H9 (cell line): ENCODE results near the gene MGRN1. TPM values are rescaled to one million over a fixed set of nuclear protein-coding genes. Genes with fewer than 3 reads are reported as not detected.
A peak's percentile ranks its signal among the peaks of the same experiment; 100 is the strongest.

Experiments
- DNase-seq: peaks from one replicate; pipeline ENCODE4 v3.0.0-alpha.2; 2017
- H2AFZ ChIP-seq: one replicate; pipeline ENCODE4 v1.6.1; 2013; ENCODE audit warnings: mild to moderate bottlenecking, low read length, control low read depth, moderate library complexity
- H2AK5ac ChIP-seq: 2 replicates; pipeline ENCODE4 v1.6.1; 2013; ENCODE audit warnings: low read length, control low read depth, mixed read lengths; ENCODE audit not compliant: insufficient read length
- H2BK120ac ChIP-seq: one replicate; pipeline ENCODE4 v1.6.1; 2013; ENCODE audit warnings: low read depth, mild to moderate bottlenecking, low read length, control low read depth, inconsistent platforms; ENCODE audit not compliant: poor library complexity, severe bottlenecking
- H2BK12ac ChIP-seq: 2 replicates; pipeline ENCODE4 v1.6.1; 2013; ENCODE audit warnings: low read length, control low read depth, mixed read lengths, low read depth; ENCODE audit not compliant: insufficient read length
- H2BK15ac ChIP-seq: 2 replicates; pipeline ENCODE4 v1.6.1; 2013; ENCODE audit warnings: low read depth, low read length, control low read depth
- H2BK20ac ChIP-seq: one replicate; pipeline ENCODE4 v1.6.1; 2013; ENCODE audit warnings: low read depth, mild to moderate bottlenecking, low read length, control low read depth, inconsistent platforms; ENCODE audit not compliant: poor library complexity, severe bottlenecking
- H2BK5ac ChIP-seq: 2 replicates; pipeline ENCODE4 v1.6.1; 2013; ENCODE audit warnings: low read length, control low read depth, mixed read lengths; ENCODE audit not compliant: insufficient read length
- H3K14ac ChIP-seq: 2 replicates; pipeline ENCODE4 v1.6.1; 2013; ENCODE audit warnings: low read length, control low read depth; ENCODE audit not compliant: insufficient read depth
- H3K18ac ChIP-seq: 2 replicates; pipeline ENCODE4 v1.6.1; 2013; ENCODE audit warnings: low read depth, mild to moderate bottlenecking, mixed read lengths, low read length, control low read depth; ENCODE audit not compliant: insufficient read length
- H3K23ac ChIP-seq: 2 replicates; pipeline ENCODE4 v1.6.1; 2013; ENCODE audit warnings: low read length, control low read depth, mixed read lengths, low read depth; ENCODE audit not compliant: insufficient read length
- H3K23me2 ChIP-seq: 2 replicates; pipeline ENCODE4 v1.6.1; 2013; ENCODE audit warnings: low read depth, mild to moderate bottlenecking, mixed read lengths, low read length, control low read depth; ENCODE audit not compliant: insufficient read length, poor library complexity, severe bottlenecking
- H3K27ac ChIP-seq: 2 replicates; pipeline ENCODE4 v1.5.1; 2013; ENCODE audit warnings: low read length, control low read depth, mixed read lengths, low read depth; ENCODE audit not compliant: insufficient read length
- H3K27me3 ChIP-seq: 2 replicates; pipeline ENCODE4 v1.6.1; 2013; ENCODE audit warnings: low read length, control low read depth, inconsistent platforms; ENCODE audit not compliant: insufficient read depth
- H3K4ac ChIP-seq: 2 replicates; pipeline ENCODE4 v1.6.1; 2013; ENCODE audit warnings: low read depth, mild to moderate bottlenecking, control low read depth, inconsistent platforms, low read length, moderate library complexity
- H3K4me1 ChIP-seq: 2 replicates; pipeline ENCODE4 v1.6.1; 2013; ENCODE audit warnings: low read length, control low read depth, inconsistent platforms; ENCODE audit not compliant: insufficient read depth
- H3K4me2 ChIP-seq: 2 replicates; pipeline ENCODE4 v1.6.1; 2013; ENCODE audit warnings: low read length, control low read depth, mixed read lengths; ENCODE audit not compliant: insufficient read length, insufficient read depth
- H3K56ac ChIP-seq: 2 replicates; pipeline ENCODE4 v1.6.1; 2013; ENCODE audit warnings: low read depth, mild to moderate bottlenecking, mixed read lengths, low read length, control low read depth; ENCODE audit not compliant: insufficient read length
- H3K79me1 ChIP-seq: 2 replicates; pipeline ENCODE4 v1.6.1; 2013; ENCODE audit warnings: low read depth, mild to moderate bottlenecking, moderate library complexity, low read length, control low read depth, inconsistent platforms; ENCODE audit not compliant: insufficient read depth, poor library complexity, severe bottlenecking
- H3K79me2 ChIP-seq: 2 replicates; pipeline ENCODE4 v1.6.1; 2013; ENCODE audit warnings: low read length, control low read depth, inconsistent platforms; ENCODE audit not compliant: insufficient read depth
- H3K9ac ChIP-seq: 2 replicates; pipeline ENCODE4 v1.6.1; 2013; ENCODE audit warnings: low read length, control low read depth, mixed read lengths; ENCODE audit not compliant: insufficient read length; ENCODE audit errors: extremely low read depth
- H3K9me3 ChIP-seq: one replicate; pipeline ENCODE4 v1.6.1; 2013; ENCODE audit warnings: low read depth, low read length, inconsistent platforms; ENCODE audit not compliant: control insufficient read depth
- H3T11ph ChIP-seq: one replicate; pipeline ENCODE4 v1.6.1; 2013; ENCODE audit warnings: mild to moderate bottlenecking, low read length, control low read depth, inconsistent platforms
- H4K20me1 ChIP-seq: one replicate; pipeline ENCODE4 v1.6.1; 2013; ENCODE audit not compliant: control insufficient read depth, insufficient read length, insufficient read depth
- H4K5ac ChIP-seq: 2 replicates; pipeline ENCODE4 v1.6.1; 2013; ENCODE audit warnings: low read depth, mild to moderate bottlenecking, mixed read lengths, low read length, control low read depth; ENCODE audit not compliant: insufficient read length
- H4K8ac ChIP-seq: replicated peaks from 2 replicates; pipeline ENCODE4 v1.6.1; 2013; ENCODE audit warnings: low read length, control low read depth, mixed read lengths, low read depth; ENCODE audit not compliant: insufficient read length
- H4K91ac ChIP-seq: 2 replicates; pipeline ENCODE4 v1.6.1; 2013; ENCODE audit warnings: low read depth, mild to moderate bottlenecking, moderate library complexity, mixed read lengths, low read length, control low read depth; ENCODE audit not compliant: insufficient read length
- H3K27ac Mint-ChIP-seq, 3 experiments: 2 replicates in 2 of 3; 3 replicates in 1 of 3; pipeline ENCODE4 v1.8.0; 2020 to 2021; ENCODE audit warnings: mixed read lengths in 3 of 3, mild to moderate bottlenecking in 1 of 3, moderate library complexity in 1 of 3
- H3K27me3 Mint-ChIP-seq: 2 replicates; pipeline ENCODE4 v1.8.0; 2021; ENCODE audit warnings: low read depth, mild to moderate bottlenecking, moderate library complexity, mixed read lengths
- H3K36me3 Mint-ChIP-seq, 3 experiments: 2 replicates in 2 of 3; 3 replicates in 1 of 3; pipeline ENCODE4 v1.8.0; 2020 to 2021; ENCODE audit warnings: low read depth in 3 of 3, mixed read lengths in 3 of 3; ENCODE audit not compliant: insufficient read depth in 1 of 3
- H3K4me1 Mint-ChIP-seq, 2 experiments: 2 replicates each; pipeline ENCODE4 v1.8.0; 2020; ENCODE audit warnings: mixed read lengths in 2 of 2
- H3K4me3 Mint-ChIP-seq, 2 experiments: 2 replicates in 1 of 2; 3 replicates in 1 of 2; pipeline ENCODE4 v1.8.0; 2020 to 2021; ENCODE audit warnings: mild to moderate bottlenecking in 2 of 2, mixed read lengths in 2 of 2, moderate library complexity in 1 of 2
- H3K9me3 Mint-ChIP-seq, 2 experiments: 2 replicates in 1 of 2; 3 replicates in 1 of 2; pipeline ENCODE4 v1.8.0; 2020; ENCODE audit warnings: mild to moderate bottlenecking in 2 of 2, mixed read lengths in 2 of 2, moderate library complexity in 1 of 2
- WGBS: extraction: QIAGEN DNeasy Blood & Tissue Kit; methylation state at CpG from one replicate; pipeline ENCODE4 v1.1.7; 2013; ENCODE audit warnings: missing lambda C conversion rate, low lambda C conversion rate, mixed read lengths; ENCODE audit not compliant: insufficient read length; ENCODE audit errors: extremely low coverage; 5-methylcytosine and 5-hydroxymethylcytosine counted together
- total RNA-seq: library from RNA; stranded (reverse); gene quantifications from 2 replicates; pipeline ENCODE4 v1.2.1, GENCODE V29; 2021
- TF ChIP-seq, protein P1 (sequence below): fragments of 200-600 bp; sonication (generic); conservative IDR thresholded peaks from 3 replicates; pipeline ENCODE4 v1.8.0; 2021; ENCODE audit warnings: antibody characterized with exemption, mild to moderate bottlenecking

Gene MGRN1
- total RNA-seq, 1 experiment from 2014 or later = 91.6 TPM

DNA sequence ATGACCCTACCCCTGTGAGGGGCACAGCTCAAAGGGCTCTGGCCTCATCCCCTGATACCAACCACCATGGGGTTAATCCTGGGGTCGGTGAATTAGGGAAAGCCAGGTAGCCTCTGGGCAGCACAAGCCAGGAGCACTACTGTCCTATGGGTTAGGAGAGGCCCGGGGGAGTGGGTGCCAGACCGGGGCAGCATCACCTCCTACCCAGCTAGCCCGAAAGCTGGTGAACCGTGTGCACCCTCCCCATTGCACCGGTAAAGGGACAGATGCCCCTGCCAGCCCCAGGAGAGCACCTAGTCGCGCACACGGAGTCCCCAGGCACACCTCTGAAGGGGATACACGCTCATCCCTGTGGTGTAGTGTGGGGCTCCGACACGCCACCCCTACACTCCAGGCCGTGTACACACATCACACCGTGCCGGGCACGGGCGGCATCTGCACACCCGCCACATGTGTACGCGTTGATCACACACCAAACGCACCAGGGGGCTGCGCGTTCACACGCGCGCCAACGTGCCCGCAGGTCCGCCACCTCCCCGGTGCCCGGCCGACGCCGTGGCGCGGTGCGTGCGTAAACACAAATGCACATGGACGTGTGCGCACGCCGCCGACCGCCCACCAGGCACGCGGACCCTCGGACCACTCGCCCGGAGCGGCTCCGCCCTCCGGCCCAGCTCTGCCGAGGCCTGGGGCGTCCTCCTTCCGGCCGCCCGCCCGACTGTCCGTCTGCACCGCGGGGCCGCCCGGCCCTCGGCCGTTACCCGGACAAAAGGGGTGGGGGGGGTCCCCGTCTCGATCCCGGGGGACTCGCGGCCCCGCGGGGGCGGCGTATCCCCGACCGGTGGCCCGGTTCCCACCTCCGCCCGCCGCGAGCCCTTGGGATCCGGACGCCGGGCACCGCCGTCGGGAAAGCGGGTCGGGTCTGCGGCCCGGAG is 10.7 kb upstream of the MGRN1 start:
- DNase-seq = peak; percentile 34
- no peak overlapping the region for H3K27ac ChIP-seq

More for the DNA sequence above, 10.7 kb upstream of the MGRN1 start:
- Histone ChIP-seq H4K91ac (no peak overlapping the region), H2BK20ac (no peak overlapping the region), H4K8ac (no peak overlapping the region), H4K5ac (peak overlapping the region; percentile 13), H2BK120ac (no peak overlapping the region), H2AK5ac (no peak overlapping the region), H3K9me3 (no peaks in the 10 kb centered on the region), H3K9ac (peak overlapping the region; percentile 75), H3K18ac (peak overlapping the region; percentile 78), H3K4me2 (peak overlapping the region; percentile 89), H3K4ac (no peak overlapping the region), H2BK15ac (no peak overlapping the region), H3T11ph (no peak overlapping the region), H3K79me2 (peaks cover 20% of the 10 kb centered on the region; the same call in 1 of the 2 replicates), H2BK5ac (no peak overlapping the region), H3K14ac (peak overlapping the region; percentile 95), H3K56ac (no peak overlapping the region), H3K27me3 (no peaks in the 10 kb centered on the region), H3K79me1 (peaks cover 7% of the 10 kb centered on the region), H2BK12ac (no peak overlapping the region), H3K23ac (no peak overlapping the region), H3K23me2 (peaks cover 12% of the 10 kb centered on the region), H3K4me1 (no peaks in the 10 kb centered on the region), H4K20me1 (no peaks in the 10 kb centered on the region), H2AFZ (no peak overlapping the region)
- Mint-ChIP-seq H3K4me3 (peak overlapping the region; percentile 80 to 84), H3K4me1 (peaks cover 29 to 40% of the 10 kb centered on the region in 2 experiments), H3K27me3 (peaks cover 1% of the 10 kb centered on the region; the same call in 1 of the 2 replicates), H3K9me3 (no peaks in the 10 kb centered on the region), H3K36me3 (peaks cover 0 to 2% (median 0%) of the 10 kb centered on the region in 3 experiments; a peak in 2 of 7 replicates), H3K27ac (peak overlapping the region in 2 of 3 experiments; percentile 53 to 63; a peak in 2 of 7 replicates)
- WGBS = no CpG with 5 or more reads among the region's 92 CpGs
- TF ChIP-seq, protein P1, sequence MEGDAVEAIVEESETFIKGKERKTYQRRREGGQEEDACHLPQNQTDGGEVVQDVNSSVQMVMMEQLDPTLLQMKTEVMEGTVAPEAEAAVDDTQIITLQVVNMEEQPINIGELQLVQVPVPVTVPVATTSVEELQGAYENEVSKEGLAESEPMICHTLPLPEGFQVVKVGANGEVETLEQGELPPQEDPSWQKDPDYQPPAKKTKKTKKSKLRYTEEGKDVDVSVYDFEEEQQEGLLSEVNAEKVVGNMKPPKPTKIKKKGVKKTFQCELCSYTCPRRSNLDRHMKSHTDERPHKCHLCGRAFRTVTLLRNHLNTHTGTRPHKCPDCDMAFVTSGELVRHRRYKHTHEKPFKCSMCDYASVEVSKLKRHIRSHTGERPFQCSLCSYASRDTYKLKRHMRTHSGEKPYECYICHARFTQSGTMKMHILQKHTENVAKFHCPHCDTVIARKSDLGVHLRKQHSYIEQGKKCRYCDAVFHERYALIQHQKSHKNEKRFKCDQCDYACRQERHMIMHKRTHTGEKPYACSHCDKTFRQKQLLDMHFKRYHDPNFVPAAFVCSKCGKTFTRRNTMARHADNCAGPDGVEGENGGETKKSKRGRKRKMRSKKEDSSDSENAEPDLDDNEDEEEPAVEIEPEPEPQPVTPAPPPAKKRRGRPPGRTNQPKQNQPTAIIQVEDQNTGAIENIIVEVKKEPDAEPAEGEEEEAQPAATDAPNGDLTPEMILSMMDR = no peak
